Bronchial epithelial cell (primary cell): ENCODE results near the gene CPLX1. TPM values are rescaled to one million over a fixed set of nuclear protein-coding genes. Genes with fewer than 3 reads are reported as not detected.

Experiments used
- DNase-seq: peaks from one replicate; pipeline ENCODE4 v3.0.0-alpha.2; 2010; ENCODE audit warnings: low read depth
- FAIRE-seq: peaks from 2 replicates; lab custom pipeline; 2011; peaks lifted over from hg19 to GRCh38; lab: Jason Lieb, UNC
- H3K27me3 ChIP-seq: 2 replicates; pipeline ENCODE4 v1.5.1; 2011; ENCODE audit warnings: low read length; ENCODE audit not compliant: control insufficient read depth, insufficient read depth
- H3K36me3 ChIP-seq: 2 replicates; pipeline ENCODE4 v1.5.1; 2011; ENCODE audit warnings: low read length; ENCODE audit not compliant: control insufficient read depth, insufficient read depth
- H3K4me3 ChIP-seq: 2 replicates; pipeline ENCODE4 v1.5.1; 2011; ENCODE audit warnings: mild to moderate bottlenecking, low read depth, low read length, control low read depth
- CTCF ChIP-seq: IDR thresholded peaks from 2 replicates; pipeline ENCODE4 v1.5.1; 2011; ENCODE audit warnings: mild to moderate bottlenecking, moderate library complexity, low read length, control low read depth, inconsistent platforms; ENCODE audit not compliant: insufficient read depth, severe bottlenecking
- total RNA-seq: library from RNA; depleted of rRNA; stranded (reverse); fragments of >200 nt; gene quantifications from 2 replicates; pipeline ENCODE4 v1.2.1, GENCODE V29; 2014

CPLX1 gene
- total RNA-seq, 1 donor from 2014 or later = not detected

GRCh38 chr4:766559-767283, 59.2 kb downstream of the CPLX1 start:
- Histone ChIP-seq H3K4me3 (no peak overlapping the region), H3K36me3 (peaks cover 17% of the 10 kb centered on the region), H3K27me3 (no peaks in the 10 kb centered on the region)
- FAIRE-seq (no peak), DNase-seq (no peak)
- TF ChIP-seq CTCF = no peak

GRCh38 chr4:766152-766515, 59.8 kb downstream of the CPLX1 start:
- DNase-seq (peak; percentile 71), FAIRE-seq (no peak)
- peaks cover 17% of the 10 kb centered on the region for H3K36me3 ChIP-seq
- TF ChIP-seq CTCF = no peak
- H3K4me3 ChIP-seq = no peak overlapping the region
- H3K27me3 ChIP-seq = no peaks in the 10 kb centered on the region

- FAIRE-seq = no peak
- no peak for TF ChIP-seq CTCF
- no peak for DNase-seq
- peaks cover 18% of the 10 kb centered on the region for H3K36me3 ChIP-seq
- no peaks in the 10 kb centered on the region for H3K27me3 ChIP-seq
- no peak overlapping the region for H3K4me3 ChIP-seq
These were observed 61.3 kb downstream of the CPLX1 start for GRCh38 chr4:764405-765169.

- H3K27me3 ChIP-seq = no peaks in the 10 kb centered on the region
- no peak overlapping the region for H3K4me3 ChIP-seq
- H3K36me3 ChIP-seq = peaks cover 15% of the 10 kb centered on the region
- TF ChIP-seq CTCF = no peak
- DNase-seq (no peak), FAIRE-seq (no peak)
These were observed 62.0 kb downstream of the CPLX1 start for GRCh38 chr4:763922-764321.

- Histone ChIP-seq H3K4me3 (no peak overlapping the region), H3K27me3 (no peaks in the 10 kb centered on the region), H3K36me3 (peaks cover 15% of the 10 kb centered on the region)
- no peak for TF ChIP-seq CTCF
- FAIRE-seq (no peak), DNase-seq (no peak)
These were observed 62.6 kb downstream of the CPLX1 start for GRCh38 chr4:763191-763810.
